SK-N-SH (cell line): Measurements from ENCODE around the gene ECEL1. TPM values are rescaled to one million over a fixed set of nuclear protein-coding genes. Genes with fewer than 3 reads are reported as not detected.

Source experiments
- CTCF ChIA-PET: fragments of 300-600, 350-600 bp; formaldehyde crosslinking; extraction: SDS; loops from one replicate; lab custom pipeline; 2021; lab: Yijun Ruan, JAX
- POLR2A ChIA-PET: fragments of 350-600 bp; sonication (Branson Sonifier 250); formaldehyde crosslinking; extraction: SDS; loops from one replicate; lab custom pipeline; 2020; ENCODE audit warnings: antibody characterized with exemption, inconsistent platforms; lab: Yijun Ruan, JAX
- DNase-seq: peaks from one replicate; pipeline ENCODE4 v3.0.0; 2012
- H2AFZ ChIP-seq: fragments of 200-600 bp; sonication (generic); 2 replicates; pipeline ENCODE4 v1.8.1; 2016; ENCODE audit warnings: antibody characterized with exemption, mild to moderate bottlenecking, low read depth
- H3F3A ChIP-seq: fragments of 200-600 bp; sonication (generic); replicated peaks from 2 replicates; pipeline ENCODE3; 2016; ENCODE audit warnings: antibody characterized with exemption, mild to moderate bottlenecking; ENCODE audit not compliant: insufficient read depth
- H3K27ac ChIP-seq, 2 experiments: fragments of 200-500 bp in 1 of 2; fragments of 200-600 bp in 1 of 2; sonication (Bioruptor generic) in 1 of 2; sonication (generic), shearing (Covaris generic) in 1 of 2; 2 replicates each; pipeline versions ENCODE4 v1.5.1 to v1.6.1; 2014 to 2016; ENCODE audit warnings: low read depth in 2 of 2, inconsistent platforms in 1 of 2, low read length in 1 of 2, mild to moderate bottlenecking in 1 of 2, mixed read lengths in 1 of 2
- H3K27me3 ChIP-seq: fragments of 200-600 bp; sonication (generic), shearing (Covaris generic); 2 replicates; pipeline ENCODE4 v1.6.1; 2016; ENCODE audit warnings: mixed run types; ENCODE audit not compliant: insufficient read depth
- H3K36me3 ChIP-seq, 2 experiments: fragments of 200-500 bp in 1 of 2; fragments of 200-600 bp in 1 of 2; sonication (Bioruptor generic) in 1 of 2; sonication (generic) in 1 of 2; replicated peaks in 1 of 2; 2 replicates each; pipeline versions ENCODE3 to v1.5.1; 2014 to 2016; ENCODE audit warnings: low read length in 1 of 2, mild to moderate bottlenecking in 1 of 2; ENCODE audit not compliant: insufficient read depth in 2 of 2, control insufficient read depth in 1 of 2
- H3K4me1 ChIP-seq, 2 experiments: fragments of 200-500 bp in 1 of 2; fragments of 200-600 bp in 1 of 2; sonication (Bioruptor generic) in 1 of 2; sonication (generic), shearing (Covaris generic) in 1 of 2; 2 replicates each; pipeline versions ENCODE4 v1.5.1 to v1.6.1; 2014 to 2016; ENCODE audit warnings: low read depth in 1 of 2, low read length in 1 of 2, mixed run types in 1 of 2; ENCODE audit not compliant: insufficient read depth in 2 of 2, control insufficient read depth in 1 of 2
- H3K4me2 ChIP-seq: fragments of 200-600 bp; sonication (generic), shearing (Covaris generic); 2 replicates; pipeline ENCODE4 v1.6.1; 2017; ENCODE audit warnings: mixed run types
- H3K4me3 ChIP-seq, 2 experiments: fragments of 200-500 bp in 1 of 2; fragments of 200-600 bp in 1 of 2; sonication (Bioruptor generic) in 1 of 2; sonication (generic), shearing (Covaris generic) in 1 of 2; 2 replicates each; pipeline versions ENCODE4 v1.5.1 to v1.8.1; 2014 to 2016; ENCODE audit warnings: low read depth in 2 of 2, inconsistent platforms in 1 of 2, low read length in 1 of 2, mild to moderate bottlenecking in 1 of 2, mixed read lengths in 1 of 2, moderate library complexity in 1 of 2
- H3K79me2 ChIP-seq: fragments of 200-600 bp; sonication (generic); 2 replicates; pipeline ENCODE4 v1.8.1; 2017; ENCODE audit warnings: mild to moderate bottlenecking; ENCODE audit not compliant: insufficient read depth
- H3K9ac ChIP-seq: fragments of 200-600 bp; sonication (generic); 2 replicates; pipeline ENCODE4 v1.6.1; 2017; ENCODE audit warnings: mixed run types
- H3K9me2 ChIP-seq: fragments of 200-600 bp; sonication (generic); 2 replicates; pipeline ENCODE4 v1.6.1; 2017; ENCODE audit warnings: mixed run types
- H3K9me3 ChIP-seq: fragments of 200-600 bp; sonication (generic); 2 replicates; pipeline ENCODE4 v1.6.1; 2017; ENCODE audit warnings: mixed run types, mild to moderate bottlenecking, moderate library complexity
- H4K20me1 ChIP-seq: fragments of 200-600 bp; sonication (generic); 2 replicates; pipeline ENCODE4 v1.6.1; 2017; ENCODE audit warnings: mild to moderate bottlenecking, mixed run types; ENCODE audit not compliant: insufficient read depth
- CHD2 ChIP-seq: fragments of 150-350 bp; IDR thresholded peaks from 2 replicates; pipeline ENCODE4 v1.6.1; 2018; ENCODE audit warnings: low read length; ENCODE audit not compliant: partially characterized antibody
- EP300 ChIP-seq, 2 experiments: IDR thresholded peaks; 2 replicates each; pipeline versions ENCODE4 v1.4.0 to v1.6.1; 2012; ENCODE audit warnings: borderline replicate concordance in 1 of 2, low read depth in 1 of 2, low read length in 1 of 2
- EZH2phosphoT487 ChIP-seq: fragments of 200-600 bp; sonication (generic); IDR thresholded peaks from 2 replicates; pipeline ENCODE4 v1.6.1; 2017; ENCODE audit warnings: low read depth, mixed run types, mild to moderate bottlenecking, antibody characterized with exemption, moderate library complexity, borderline replicate concordance
- FOXJ3 ChIP-seq: sonication (generic); formaldehyde crosslinking; IDR thresholded peaks from 2 replicates; pipeline ENCODE4 v1.5.1; 2020; ENCODE audit warnings: mild to moderate bottlenecking, missing genetic modification reagents
- MEF2A ChIP-seq: IDR thresholded peaks from 2 replicates; pipeline ENCODE4 v1.4.0; 2012; ENCODE audit warnings: low read depth, borderline replicate concordance
- MXI1 ChIP-seq: IDR thresholded peaks from 2 replicates; pipeline ENCODE4 v1.6.1; 2012; ENCODE audit warnings: mild to moderate bottlenecking, low read depth, low read length, improper control_type of control experiment
- NFIC ChIP-seq: IDR thresholded peaks from 2 replicates; pipeline ENCODE4 v1.4.0; 2012; ENCODE audit warnings: borderline replicate concordance
- RCOR1 ChIP-seq: fragments of 150-350 bp; IDR thresholded peaks from 2 replicates; pipeline ENCODE4 v1.6.1; 2017; ENCODE audit warnings: antibody characterized with exemption, low read length
- RXRA ChIP-seq: IDR thresholded peaks from 2 replicates; pipeline ENCODE4 v1.4.0; 2012; ENCODE audit warnings: low read depth, mild to moderate bottlenecking, borderline replicate concordance
- TEAD4 ChIP-seq: IDR thresholded peaks from 2 replicates; pipeline ENCODE4 v1.4.0; 2012; ENCODE audit warnings: mild to moderate bottlenecking, borderline replicate concordance; ENCODE audit not compliant: insufficient read depth
- YY1 ChIP-seq: IDR thresholded peaks from 2 replicates; pipeline ENCODE4 v1.4.0; 2012; ENCODE audit warnings: low read depth, mild to moderate bottlenecking
- WGBS: methylation state at CpG from one replicate; pipeline ENCODE4 v1.1.6; 2017; ENCODE audit warnings: low lambda C conversion rate; 5-methylcytosine and 5-hydroxymethylcytosine counted together
- polyA plus RNA-seq, 3 experiments: library from polyadenylated mRNA; depleted of rRNA; stranded (reverse); fragments of >200 nt; gene quantifications; 2 replicates each; pipeline ENCODE4 v1.2.3, GENCODE V29; 2012
- TF ChIP-seq, protein P1 (sequence below): IDR thresholded peaks from 2 replicates; pipeline ENCODE4; 2012
- TF ChIP-seq, protein P2 (sequence below): fragments of 150-350 bp; IDR thresholded peaks from 2 replicates; pipeline ENCODE4 v1.6.1; 2016; ENCODE audit warnings: mild to moderate bottlenecking, low read depth, low read length
- TF ChIP-seq, protein P3 (sequence below): IDR thresholded peaks from 2 replicates; pipeline ENCODE4 v1.4.0; 2012; ENCODE audit warnings: low read depth, borderline replicate concordance

The ECEL1 gene
- polyA plus RNA-seq, 1 of the 3 experiments (the other 2 are of a cell fraction) = not detected

DNA sequence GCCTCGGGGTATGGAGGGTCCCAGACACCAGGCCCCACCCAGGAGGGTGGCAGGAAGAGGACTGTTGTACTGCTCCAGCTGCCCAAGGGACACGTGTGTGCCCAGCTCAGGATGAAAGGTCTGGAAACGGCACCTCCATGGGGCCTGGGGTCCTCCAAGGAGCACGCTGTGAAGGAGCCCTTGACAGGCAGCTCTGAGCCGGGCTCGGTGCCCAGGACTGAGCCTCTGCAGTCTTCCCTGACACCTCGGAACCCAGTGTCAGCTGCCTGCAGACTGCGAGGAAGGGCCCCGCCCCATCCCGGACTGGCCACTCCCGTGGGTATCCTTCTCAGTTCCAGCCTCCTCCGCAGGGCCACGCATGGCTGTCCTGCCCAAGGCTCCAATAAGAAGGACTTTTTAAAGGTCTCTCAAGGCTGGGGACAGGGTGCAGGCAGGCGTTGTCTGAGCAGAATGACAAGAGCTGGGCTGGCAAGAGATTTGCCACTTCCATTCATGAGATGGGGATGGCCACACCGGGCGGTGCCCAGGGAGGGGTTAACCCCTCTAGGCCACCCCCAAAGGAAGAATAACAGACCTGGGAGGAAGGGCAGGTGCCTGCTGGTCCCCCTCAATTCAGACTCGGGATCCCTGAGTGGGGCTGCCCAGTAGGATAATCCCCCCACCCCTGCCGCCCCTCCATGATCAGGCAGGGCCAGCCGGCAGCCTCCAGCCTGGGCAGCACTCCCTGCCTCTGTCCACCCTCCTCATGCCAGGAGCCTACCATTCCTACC is 8.9 kb downstream of the ECEL1 start:
- WGBS = 61% methylated on average over 4 of the region's 19 CpGs
- no peak overlapping the region for H3K27ac ChIP-seq
- no peaks in the 10 kb centered on the region for H3K79me2 ChIP-seq
- no peaks in the 10 kb centered on the region for H3K36me3 ChIP-seq
- ChIA-PET POLR2A (no interaction called here), CTCF (interaction anchor here (0.9 to 7.7 kb wide), 2 partner anchors 44 to 553 kb away, joined by 3 to 56 read pairs; partner anchors contain the start of gene PRSS56)
- no peak for DNase-seq
- H3K9me2 ChIP-seq = no peaks in the 10 kb centered on the region
- H3K9ac ChIP-seq = no peak overlapping the region
- H3K4me1 ChIP-seq = no peaks in the 10 kb centered on the region
- H4K20me1 ChIP-seq = no peaks in the 10 kb centered on the region
- H2AFZ ChIP-seq = no peak overlapping the region
- no peak overlapping the region for H3K4me2 ChIP-seq
- TF ChIP-seq EZH2phosphoT487 = no peak
- no peak overlapping the region for H3K4me3 ChIP-seq
- no peaks in the 10 kb centered on the region for H3K9me3 ChIP-seq
- H3F3A ChIP-seq = no peaks in the 10 kb centered on the region
- peaks cover 30% of the 10 kb centered on the region for H3K27me3 ChIP-seq

DNA sequence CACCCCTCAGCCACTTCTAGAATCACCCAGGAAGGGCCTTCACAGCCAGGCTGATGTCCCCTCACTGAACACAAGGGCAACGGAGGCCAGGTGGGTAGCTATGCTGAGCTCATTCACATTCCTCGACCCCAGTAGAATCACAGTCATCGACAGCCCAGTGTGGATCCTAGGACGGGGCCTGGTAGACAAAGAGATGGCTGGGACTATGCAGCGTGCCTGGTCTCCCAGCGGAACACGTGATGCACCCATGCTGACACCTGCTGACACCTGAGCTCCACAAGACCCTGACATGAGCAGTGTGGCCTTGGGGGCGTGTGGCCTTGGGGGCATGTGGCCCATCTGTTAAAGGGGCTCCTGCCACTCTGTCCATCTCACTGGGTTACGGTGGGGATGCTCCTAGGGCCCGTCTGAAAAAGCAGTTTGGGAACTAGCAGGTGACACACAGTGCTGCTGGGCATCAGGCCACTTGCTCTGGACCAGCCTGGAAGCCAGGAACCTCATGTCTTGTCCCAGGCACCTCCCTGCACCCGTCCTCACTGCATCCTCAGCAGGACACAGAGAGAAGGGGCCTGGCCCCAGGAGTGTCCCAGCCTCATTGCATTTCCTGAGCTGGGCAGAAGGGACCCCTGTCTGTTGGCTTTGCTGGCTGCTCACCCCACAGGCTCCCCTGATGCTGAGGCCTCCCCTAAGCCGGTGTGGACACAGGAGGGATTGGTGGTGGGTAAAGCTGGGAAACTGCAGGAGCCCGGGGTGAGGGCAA is 9.7 kb downstream of the ECEL1 start:
- Histone ChIP-seq H3K9me2 (no peaks in the 10 kb centered on the region), H3K27me3 (peaks cover 39% of the 10 kb centered on the region), H3K36me3 (no peaks in the 10 kb centered on the region)

More for the DNA sequence above, 9.7 kb downstream of the ECEL1 start:
- H3K4me2 ChIP-seq = no peak overlapping the region
- CTCF ChIA-PET = interaction anchor here (0.9 to 7.7 kb wide), 4 partner anchors 9 to 553 kb away, joined by 3 to 56 read pairs (median 3); partner anchors contain the start of gene PRSS56
- no peak overlapping the region for H3K4me3 ChIP-seq
- no peak overlapping the region for H2AFZ ChIP-seq
- no peak overlapping the region for H3K9ac ChIP-seq
- TF ChIP-seq YY1 (no peak), TEAD4 (no peak), EP300 (IDR thresholded peaks at IDR 0.05; ENCODE audit: borderline replicate concordance in 1 of 2, low read depth in 1 of 2, low read length in 1 of 2) (no peak), MXI1 (no peak), CHD2 (no peak), NFIC (no peak), MEF2A (no peak), RCOR1 (no peak), FOXJ3 (CRISPR knock-in tag) (no peak), RXRA (no peak)
- TF ChIP-seq, protein P1, sequence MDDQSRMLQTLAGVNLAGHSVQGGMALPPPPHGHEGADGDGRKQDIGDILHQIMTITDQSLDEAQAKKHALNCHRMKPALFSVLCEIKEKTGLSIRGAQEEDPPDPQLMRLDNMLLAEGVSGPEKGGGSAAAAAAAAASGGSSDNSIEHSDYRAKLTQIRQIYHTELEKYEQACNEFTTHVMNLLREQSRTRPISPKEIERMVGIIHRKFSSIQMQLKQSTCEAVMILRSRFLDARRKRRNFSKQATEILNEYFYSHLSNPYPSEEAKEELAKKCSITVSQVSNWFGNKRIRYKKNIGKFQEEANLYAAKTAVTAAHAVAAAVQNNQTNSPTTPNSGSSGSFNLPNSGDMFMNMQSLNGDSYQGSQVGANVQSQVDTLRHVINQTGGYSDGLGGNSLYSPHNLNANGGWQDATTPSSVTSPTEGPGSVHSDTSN = no peak
- TF ChIP-seq, protein P2, sequence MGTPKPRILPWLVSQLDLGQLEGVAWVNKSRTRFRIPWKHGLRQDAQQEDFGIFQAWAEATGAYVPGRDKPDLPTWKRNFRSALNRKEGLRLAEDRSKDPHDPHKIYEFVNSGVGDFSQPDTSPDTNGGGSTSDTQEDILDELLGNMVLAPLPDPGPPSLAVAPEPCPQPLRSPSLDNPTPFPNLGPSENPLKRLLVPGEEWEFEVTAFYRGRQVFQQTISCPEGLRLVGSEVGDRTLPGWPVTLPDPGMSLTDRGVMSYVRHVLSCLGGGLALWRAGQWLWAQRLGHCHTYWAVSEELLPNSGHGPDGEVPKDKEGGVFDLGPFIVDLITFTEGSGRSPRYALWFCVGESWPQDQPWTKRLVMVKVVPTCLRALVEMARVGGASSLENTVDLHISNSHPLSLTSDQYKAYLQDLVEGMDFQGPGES = no peak
- TF ChIP-seq, protein P3, sequence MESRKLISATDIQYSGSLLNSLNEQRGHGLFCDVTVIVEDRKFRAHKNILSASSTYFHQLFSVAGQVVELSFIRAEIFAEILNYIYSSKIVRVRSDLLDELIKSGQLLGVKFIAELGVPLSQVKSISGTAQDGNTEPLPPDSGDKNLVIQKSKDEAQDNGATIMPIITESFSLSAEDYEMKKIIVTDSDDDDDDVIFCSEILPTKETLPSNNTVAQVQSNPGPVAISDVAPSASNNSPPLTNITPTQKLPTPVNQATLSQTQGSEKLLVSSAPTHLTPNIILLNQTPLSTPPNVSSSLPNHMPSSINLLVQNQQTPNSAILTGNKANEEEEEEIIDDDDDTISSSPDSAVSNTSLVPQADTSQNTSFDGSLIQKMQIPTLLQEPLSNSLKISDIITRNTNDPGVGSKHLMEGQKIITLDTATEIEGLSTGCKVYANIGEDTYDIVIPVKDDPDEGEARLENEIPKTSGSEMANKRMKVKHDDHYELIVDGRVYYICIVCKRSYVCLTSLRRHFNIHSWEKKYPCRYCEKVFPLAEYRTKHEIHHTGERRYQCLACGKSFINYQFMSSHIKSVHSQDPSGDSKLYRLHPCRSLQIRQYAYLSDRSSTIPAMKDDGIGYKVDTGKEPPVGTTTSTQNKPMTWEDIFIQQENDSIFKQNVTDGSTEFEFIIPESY = no peak
- TF ChIP-seq, all 33 proteins: peak for 0
- WGBS = 29% methylated on average over 1 of the region's 13 CpGs
- H3K27ac ChIP-seq = no peak overlapping the region
- H3K9me3 ChIP-seq = no peaks in the 10 kb centered on the region
- DNase-seq = no peak
- POLR2A ChIA-PET = no interaction called here
- H4K20me1 ChIP-seq = no peaks in the 10 kb centered on the region
- H3K79me2 ChIP-seq = no peaks in the 10 kb centered on the region
- no peaks in the 10 kb centered on the region for H3F3A ChIP-seq
- H3K4me1 ChIP-seq = peaks cover 0 to 4% of the 10 kb centered on the region in 2 experiments; a peak in 1 of 4 replicates
